GM18499 (cell line): Measurements from ENCODE around the gene LPP.
A peak's percentile ranks its signal among the peaks of the same experiment; 100 is the strongest.

Source experiments
- ATAC-seq: cut with Tn5 transposase; IDR thresholded peaks from one replicate; pipeline ENCODE4 v1.9.1; 2021; ENCODE audit warnings: moderate number of reproducible peaks; ENCODE audit not compliant: insufficient read depth, unreplicated experiment

The LPP gene

GRCh38 chr3:188740010-188740409 lies 586.1 kb downstream of the LPP start:
- ATAC-seq = no peak

GRCh38 chr3:188742755-188743550 lies 589.0 kb downstream of the LPP start:
- ATAC-seq = no peak

- no peak for ATAC-seq
Observed at GRCh38 chr3:188744166-188744565, 590.2 kb downstream of the LPP start.

- ATAC-seq = no peak
Observed at GRCh38 chr3:188745031-188745430, 591.1 kb downstream of the LPP start.

- ATAC-seq = no peak
Observed at GRCh38 chr3:188746291-188746783, 592.4 kb downstream of the LPP start.

GRCh38 chr3:188747489-188747888 lies 593.5 kb downstream of the LPP start:
- no peak for ATAC-seq

- no peak for ATAC-seq
Observed at GRCh38 chr3:188749010-188749617, 595.2 kb downstream of the LPP start.

- no peak for ATAC-seq
Observed at GRCh38 chr3:188749830-188750229, 595.9 kb downstream of the LPP start.

GRCh38 chr3:188750617-188751016 lies 596.7 kb downstream of the LPP start:
- no peak for ATAC-seq

- peak; percentile 5 for ATAC-seq
Observed at GRCh38 chr3:188752850-188753249, 598.9 kb downstream of the LPP start.

GRCh38 chr3:188754267-188754666 lies 600.3 kb downstream of the LPP start:
- ATAC-seq = no peak

- no peak for ATAC-seq
Observed at GRCh38 chr3:188756241-188756640, 602.3 kb downstream of the LPP start.

GRCh38 chr3:188759336-188760005 lies 605.5 kb downstream of the LPP start:
- no peak for ATAC-seq

- ATAC-seq = no peak
Observed at GRCh38 chr3:188760408-188760807, 606.5 kb downstream of the LPP start.

GRCh38 chr3:188761439-188761838 lies 607.5 kb downstream of the LPP start:
- no peak for ATAC-seq

- no peak for ATAC-seq
Observed at GRCh38 chr3:188761964-188762363, 608.0 kb downstream of the LPP start.

GRCh38 chr3:188764609-188765008 lies 610.7 kb downstream of the LPP start:
- ATAC-seq = no peak

GRCh38 chr3:188769831-188770230 lies 615.9 kb downstream of the LPP start:
- ATAC-seq = no peak

- no peak for ATAC-seq
Observed at GRCh38 chr3:188772886-188773285, 618.9 kb downstream of the LPP start.

GRCh38 chr3:188775412-188775811 lies 621.5 kb downstream of the LPP start:
- ATAC-seq = no peak

- no peak for ATAC-seq
Observed at GRCh38 chr3:188776447-188776846, 622.5 kb downstream of the LPP start.
